HG03060 (cell line): ENCODE measurements around the gene PAQR8.

ENCODE experiments used
- ATAC-seq: cut with Tn5 transposase; IDR thresholded peaks from one replicate; pipeline ENCODE4 v1.9.1; 2021; ENCODE audit warnings: low read depth, moderate number of reproducible peaks; ENCODE audit not compliant: unreplicated experiment

PAQR8 gene

DNA sequence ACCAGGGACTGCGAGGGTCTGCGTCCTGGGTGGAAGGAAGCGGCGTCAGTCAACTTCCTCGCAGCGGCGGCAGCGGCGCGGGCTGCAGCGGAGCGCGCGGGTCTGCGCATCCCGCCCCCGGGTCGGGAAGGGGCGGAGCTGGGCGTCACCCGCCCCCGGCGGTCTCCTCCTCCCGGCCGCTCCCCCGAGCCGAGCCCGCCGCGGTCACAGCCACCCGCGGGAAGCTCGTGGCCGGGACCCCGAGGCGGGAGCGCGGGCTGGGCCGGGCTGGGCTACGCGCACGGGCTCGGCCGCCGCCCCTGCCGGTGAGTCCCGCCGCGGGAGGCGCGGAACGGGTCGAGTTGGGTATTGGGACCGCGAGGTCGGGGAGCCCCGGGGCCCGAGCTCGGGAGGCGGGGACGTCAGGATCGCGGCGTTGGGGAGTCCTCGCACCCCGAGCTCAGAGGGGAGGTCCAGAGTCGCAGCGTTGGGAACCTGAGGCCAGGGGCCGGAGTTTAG is at the start of gene PAQR8:
PAQR8 (plus strand) TSS at position 207 of the 498 bp plus-strand sequence. CDS start 41,063 bp downstream, outside the sequence.
- no peak for ATAC-seq

DNA sequence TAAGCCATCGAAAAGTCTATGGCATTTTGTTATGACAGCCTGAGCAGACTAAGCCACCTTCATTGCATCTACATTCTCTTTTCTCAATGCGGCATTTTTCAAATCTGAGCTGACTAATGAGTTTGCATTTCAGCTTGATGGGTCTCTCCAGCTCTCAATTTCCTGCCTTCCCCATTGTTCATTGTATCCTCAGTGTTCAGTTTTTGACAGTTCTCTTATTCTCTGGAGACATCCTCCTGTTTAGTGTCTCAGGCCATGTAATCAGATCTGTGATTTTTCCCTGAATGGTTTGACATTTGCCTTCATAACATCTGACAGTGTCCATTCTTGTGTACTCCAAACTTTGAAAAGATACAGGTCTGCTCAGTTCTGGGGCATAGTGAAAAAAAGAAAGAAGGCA is 49.5 kb upstream of the PAQR8 start:
- no peak for ATAC-seq

DNA sequence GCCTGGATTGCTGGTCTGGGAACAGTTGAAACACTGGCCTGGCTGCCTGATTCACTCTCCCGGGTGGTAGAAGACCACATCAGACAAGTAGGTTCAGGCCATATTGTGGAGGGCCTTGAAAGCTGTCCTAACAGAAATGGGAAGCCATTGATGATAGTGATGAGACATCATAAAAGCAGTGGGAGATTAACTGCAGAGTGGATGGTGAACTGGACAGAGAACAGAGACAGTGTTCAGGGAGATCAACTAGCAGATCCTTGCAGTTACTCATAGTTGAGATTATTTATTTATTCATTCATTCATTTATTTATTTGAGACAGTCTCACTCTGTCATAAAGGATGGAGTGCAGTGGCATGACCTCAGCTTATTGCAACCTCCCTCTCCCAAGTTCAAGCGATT is 47.2 kb upstream of the PAQR8 start:
- no peak for ATAC-seq

DNA sequence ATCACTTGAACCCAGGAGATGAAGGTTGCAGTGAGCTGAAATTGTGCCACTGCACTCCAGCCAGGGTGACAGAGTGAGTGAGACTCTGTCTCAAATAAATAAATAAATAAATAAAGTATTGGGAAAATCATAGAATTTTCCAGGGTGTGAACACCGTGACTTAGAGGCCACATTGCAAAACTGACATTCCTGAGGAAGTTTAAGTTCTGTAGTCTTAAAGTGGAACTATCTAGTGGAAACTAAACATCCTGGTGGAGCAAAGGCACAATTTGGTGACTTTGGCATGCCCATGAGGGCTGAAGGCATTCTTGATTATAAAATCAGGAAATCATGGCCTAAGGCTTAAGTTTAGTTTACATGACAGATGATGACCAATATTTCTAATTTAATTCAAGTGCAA is 44.7 kb upstream of the PAQR8 start:
- no peak for ATAC-seq

GRCh38 chr6:52317841-52318581 is 43.9 kb upstream of the PAQR8 start:
- ATAC-seq: peak; percentile 99

GRCh38 chr6:52324189-52324588 is 37.8 kb upstream of the PAQR8 start:
- no peak for ATAC-seq

DNA sequence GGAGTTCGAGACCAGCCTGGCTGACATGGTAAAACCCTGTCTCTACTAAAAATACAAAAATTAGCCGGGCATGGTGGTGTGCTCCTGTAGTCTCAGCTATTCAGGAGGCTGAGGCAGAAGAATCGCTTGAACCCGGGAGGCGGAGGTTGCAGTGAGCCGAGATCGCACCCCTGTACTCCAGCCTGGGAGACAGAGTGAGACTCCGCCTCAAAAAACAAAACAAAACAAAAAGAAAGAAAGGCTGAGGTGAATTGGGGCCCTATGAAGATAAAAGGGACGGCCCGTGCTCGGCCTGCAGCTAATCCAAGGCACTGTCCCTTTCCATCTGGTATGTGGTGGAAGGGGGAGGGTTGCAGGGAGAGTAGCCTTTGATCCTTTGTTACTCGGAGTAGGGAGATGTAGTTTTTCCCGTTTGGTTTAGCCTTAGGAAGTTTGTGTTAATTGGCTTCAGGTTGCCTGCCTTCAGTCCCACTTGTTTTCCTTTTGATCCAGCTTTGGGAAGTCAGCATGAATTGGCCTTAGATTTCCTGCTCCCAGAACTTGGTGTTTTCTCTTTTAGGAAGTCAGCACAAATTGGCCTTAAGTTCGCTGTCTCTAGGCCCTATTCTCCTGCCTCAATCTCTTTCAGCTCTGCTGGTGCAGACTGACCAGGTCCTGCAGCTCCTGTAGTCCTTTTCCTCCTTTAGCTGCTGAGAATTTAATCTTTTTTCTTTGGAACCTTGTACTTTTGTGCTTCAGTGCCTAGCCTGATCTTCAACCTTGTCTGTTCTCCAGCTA is 36.1 kb upstream of the PAQR8 start:
- no peak for ATAC-seq

- no peak for ATAC-seq
Measured at GRCh38 chr6:52326540-52327364, 35.2 kb upstream of the PAQR8 start.

DNA sequence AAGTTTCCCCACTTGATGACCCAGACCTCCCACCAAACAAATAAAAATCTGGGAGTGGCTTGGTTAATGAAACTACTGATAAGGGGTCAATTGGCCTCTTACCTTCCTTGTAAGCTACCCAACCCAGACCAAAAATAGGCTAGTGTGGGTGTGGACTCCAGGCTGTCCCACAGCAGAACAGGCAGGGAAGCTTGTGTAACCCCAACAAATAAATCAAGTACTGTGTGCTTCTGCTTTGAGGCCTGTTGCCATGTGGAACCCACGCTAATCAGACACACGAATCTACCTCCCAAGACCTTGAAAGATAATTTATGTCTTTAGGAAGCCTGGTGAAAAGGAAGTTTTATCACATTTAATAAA is 33.7 kb upstream of the PAQR8 start:
- ATAC-seq: no peak

GRCh38 chr6:52328729-52329128 is 33.2 kb upstream of the PAQR8 start:
- ATAC-seq: no peak

GRCh38 chr6:52330470-52330869 is 31.5 kb upstream of the PAQR8 start:
- no peak for ATAC-seq

DNA sequence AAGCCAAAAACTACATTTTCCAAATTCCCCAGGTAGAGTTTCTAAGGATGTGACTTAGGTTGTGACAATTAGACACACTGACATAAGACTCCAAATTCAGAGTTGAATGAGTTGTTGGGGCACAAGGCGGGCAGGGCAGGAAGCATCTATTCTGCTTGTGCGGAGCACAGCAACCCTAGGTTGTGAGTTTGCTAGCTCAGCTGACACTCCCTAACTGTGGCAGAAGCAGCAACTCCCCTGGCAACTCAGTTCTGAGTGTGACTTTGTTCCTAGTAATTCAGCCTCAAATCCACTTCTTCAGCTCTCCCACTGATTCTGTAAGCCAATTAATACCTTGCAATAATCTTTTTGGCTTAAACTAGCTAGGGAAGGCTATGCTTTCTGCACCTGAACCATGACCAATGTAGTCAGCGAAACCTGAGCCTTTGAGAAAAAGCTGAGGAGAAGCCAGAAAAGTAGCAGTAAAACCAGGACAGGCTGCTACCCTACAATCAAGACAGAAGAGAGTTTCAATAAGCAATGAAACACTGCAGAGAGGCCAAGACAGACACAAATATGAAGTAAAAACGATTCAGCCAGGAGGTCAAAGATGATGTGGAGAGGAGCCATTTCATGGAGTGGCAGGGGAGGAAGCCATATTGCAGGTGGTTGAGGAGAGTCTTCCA is 30.0 kb upstream of the PAQR8 start:
- no peak for ATAC-seq

GRCh38 chr6:52333840-52334200 is 28.1 kb upstream of the PAQR8 start:
- no peak for ATAC-seq

GRCh38 chr6:52335576-52335975 is 26.4 kb upstream of the PAQR8 start:
- ATAC-seq: no peak

- ATAC-seq: no peak
Measured at GRCh38 chr6:52336919-52337561, 24.9 kb upstream of the PAQR8 start.

DNA sequence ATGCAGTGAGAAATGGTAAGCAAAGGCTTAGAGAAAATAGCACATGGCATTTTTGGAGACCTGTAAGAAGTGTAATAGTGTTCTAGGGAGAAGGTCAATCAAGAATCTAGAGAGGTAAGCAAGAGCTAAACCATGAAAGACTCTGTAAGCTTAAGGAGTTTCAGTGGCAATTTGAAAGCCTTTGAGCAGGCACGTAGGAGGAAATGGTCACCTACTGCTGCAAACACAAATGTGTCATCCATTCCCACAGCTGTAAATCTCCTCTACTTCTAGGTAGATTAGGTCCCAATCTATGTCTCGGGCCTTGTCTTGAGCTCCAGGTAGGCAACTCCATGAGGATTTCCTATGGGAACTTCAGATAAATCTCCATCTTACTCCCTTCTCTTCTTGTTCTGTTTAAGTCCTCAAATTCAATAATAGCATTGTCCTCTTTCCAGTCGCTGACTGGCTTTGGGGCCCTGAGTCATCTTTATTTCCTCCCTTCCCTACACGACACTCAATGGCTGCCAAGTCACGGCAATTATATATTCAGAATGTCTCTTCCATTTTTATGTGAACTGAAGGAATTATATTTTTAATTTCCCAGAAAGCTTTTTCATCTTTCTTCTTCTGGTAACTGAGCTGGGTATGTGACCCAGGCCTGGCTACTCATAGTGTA is 24.2 kb upstream of the PAQR8 start:
- no peak for ATAC-seq

DNA sequence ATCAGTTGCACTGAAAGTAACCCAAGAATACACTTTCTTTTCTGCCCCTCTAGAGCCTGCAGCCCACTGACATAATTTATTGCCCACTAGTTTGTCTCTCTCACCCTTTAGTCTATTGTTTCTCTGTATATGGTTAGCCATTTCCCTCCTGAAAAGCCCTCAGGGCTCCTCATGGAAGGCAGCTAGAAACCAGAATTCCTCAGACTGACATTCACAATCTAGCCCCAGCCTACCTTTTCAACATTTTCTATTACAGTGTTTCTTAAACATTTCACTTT is 21.4 kb upstream of the PAQR8 start:
- ATAC-seq: no peak

- no peak for ATAC-seq
Measured at GRCh38 chr6:52341561-52342260, 20.2 kb upstream of the PAQR8 start.

GRCh38 chr6:52345311-52345710 is 16.6 kb upstream of the PAQR8 start:
- ATAC-seq: no peak
